Stimulated activated CD8-positive, alpha-beta memory T cell treated with anti-CD3 and anti-CD28 coated beads, Interleukin-2, amount 100 ng/mL, for 48 hours (primary cell): ENCODE results near the gene ZNF444.
A peak's percentile ranks its signal among the peaks of the same experiment; 100 is the strongest.
"Not testable (repeated sequence)": the region's sequence is repeated elsewhere in the genome, so short reads cannot be mapped to it uniquely, and the experiment has no call there.

Source experiments
- DNase-seq, 2 donors: peaks; one replicate each; pipeline ENCODE4 v3.0.0-alpha.2; 2020; ENCODE audit warnings: low read depth in 2 of 2

The ZNF444 gene

DNA sequence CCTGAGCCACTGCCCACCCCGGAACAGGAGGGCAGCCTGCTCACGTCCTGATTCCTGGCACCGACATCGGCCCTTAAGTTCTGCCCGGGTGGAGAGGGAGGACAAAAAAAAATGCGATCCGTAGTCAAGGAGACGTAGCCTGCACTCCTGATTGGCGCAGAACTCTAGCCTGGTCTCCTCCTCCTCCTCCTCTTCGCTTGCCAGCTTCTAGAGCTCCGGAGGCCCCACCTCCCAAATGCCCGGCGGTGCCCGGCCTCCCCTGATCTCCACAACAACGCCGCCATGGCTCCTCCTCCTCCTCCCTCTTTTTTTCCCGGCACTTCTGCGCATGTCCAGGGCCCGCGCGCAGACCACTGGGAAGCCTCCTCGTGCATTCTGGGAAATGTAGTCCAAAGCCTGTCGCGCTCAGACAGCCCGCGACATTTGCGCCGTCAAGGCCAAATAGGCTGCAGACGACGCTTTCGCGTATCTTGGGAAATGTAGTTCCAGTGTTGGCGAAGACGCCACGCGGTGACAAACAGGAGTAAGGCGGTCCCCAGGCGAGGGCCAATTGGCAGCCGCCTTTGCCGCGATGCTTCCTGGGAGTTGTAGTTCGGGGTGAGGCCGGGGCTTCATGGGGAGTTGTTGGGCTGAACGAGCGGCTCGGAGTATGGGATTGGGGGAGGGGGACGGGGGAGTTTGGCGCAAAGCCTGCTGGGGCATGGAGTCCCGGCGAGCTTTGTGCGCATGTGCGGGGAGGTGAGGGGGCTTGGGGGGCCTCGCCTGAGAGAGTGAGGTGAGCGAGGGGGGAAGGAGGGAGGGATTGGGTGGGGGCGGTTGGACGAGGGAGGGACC lies at the start of gene ZNF444:
TSS of gene ZNF444 (plus strand) at position 705 of the 834 bp plus-strand sequence. CDS start 5,625 bp downstream, outside the sequence.
- peak; percentile 96 to 97 for DNase-seq

GRCh38 chr19:56091751-56092546 lies 49.1 kb upstream of the ZNF444 start:
- no peak for DNase-seq

GRCh38 chr19:56092685-56093631 lies 48.1 kb upstream of the ZNF444 start:
- no peak for DNase-seq

DNA sequence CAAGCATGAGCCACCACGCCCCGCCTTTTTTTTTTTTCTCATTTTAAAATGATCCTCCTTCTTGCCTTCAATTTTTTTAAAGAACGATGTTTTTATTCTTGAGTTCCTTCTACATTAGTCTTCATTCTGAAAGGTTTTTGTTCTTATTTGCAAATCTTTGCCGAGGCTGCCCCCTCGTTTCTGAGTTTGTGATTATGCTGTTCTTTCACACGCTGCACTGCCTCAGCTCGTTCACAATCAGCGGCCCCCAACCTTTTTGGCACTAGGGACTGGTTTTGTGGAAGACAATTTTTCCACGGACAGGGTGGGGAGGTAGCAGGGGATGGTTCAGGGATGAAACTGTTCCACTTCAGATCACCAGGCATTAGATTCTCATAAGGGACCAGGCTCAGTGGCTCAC lies 46.6 kb upstream of the ZNF444 start:
- no peak for DNase-seq

DNA sequence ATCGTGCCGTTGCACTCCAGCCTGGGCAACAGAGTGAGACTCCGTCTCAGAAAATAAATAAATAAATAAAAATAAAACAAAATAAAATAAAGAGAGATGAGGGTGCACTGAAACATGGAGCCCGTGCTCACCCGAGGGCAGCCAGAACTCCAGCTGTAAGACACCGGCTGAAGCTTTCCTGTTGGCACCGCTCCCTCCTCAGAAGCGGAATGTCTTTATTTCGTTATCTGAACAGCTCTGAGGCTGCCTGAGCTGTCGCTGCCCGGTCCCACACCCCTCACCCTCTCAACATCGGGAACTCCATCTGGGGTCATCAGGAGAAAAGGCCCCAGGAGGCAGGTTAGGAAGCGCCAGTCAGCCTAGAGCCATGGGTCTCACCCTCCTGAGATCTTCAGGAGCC lies 44.4 kb upstream of the ZNF444 start:
- no peak for DNase-seq

GRCh38 chr19:56097306-56097705 lies 43.8 kb upstream of the ZNF444 start:
- no peak for DNase-seq

GRCh38 chr19:56097776-56098175 lies 43.3 kb upstream of the ZNF444 start:
- no peak for DNase-seq

GRCh38 chr19:56098237-56098636 lies 42.9 kb upstream of the ZNF444 start:
- DNase-seq: not testable (repeated sequence)

DNA sequence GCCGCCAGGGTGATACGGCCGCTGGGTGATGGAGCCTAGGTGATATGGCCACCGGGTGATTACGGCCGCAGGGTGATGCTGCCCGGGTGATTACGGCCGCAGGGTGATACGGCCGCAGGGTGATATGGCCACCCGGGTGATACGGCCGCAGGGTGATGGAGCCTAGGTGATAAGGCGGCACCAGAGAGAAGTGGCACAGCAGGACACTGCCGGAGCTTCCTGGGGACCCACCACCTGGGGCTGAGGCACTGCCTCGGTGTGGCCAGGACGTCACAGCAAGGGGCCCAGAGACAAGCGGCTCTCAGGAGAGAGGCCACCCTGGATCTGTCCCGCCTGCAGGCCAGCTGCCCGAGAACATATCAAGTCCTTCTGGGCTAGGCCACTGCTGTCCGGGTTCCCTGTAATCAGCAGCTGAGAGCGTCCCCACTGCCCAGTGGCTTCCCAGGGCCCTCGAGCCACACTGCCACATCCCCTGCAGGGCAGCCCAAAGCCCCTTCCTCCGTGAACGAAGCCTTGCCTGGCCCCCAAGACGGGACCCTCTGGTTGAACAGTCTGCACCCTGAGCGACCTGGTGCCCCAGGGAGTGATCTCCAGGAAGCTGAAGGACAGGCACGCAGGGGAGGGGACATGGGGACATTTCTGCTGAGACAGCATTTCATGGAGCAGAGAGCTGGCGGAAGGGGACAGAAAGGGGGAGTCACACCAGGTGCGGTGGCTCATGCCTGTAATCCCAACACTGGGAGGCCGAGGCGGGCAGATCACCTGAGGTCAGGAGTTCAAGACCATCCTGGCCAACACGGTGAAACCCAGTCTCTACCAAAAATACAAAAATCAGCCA lies 42.1 kb upstream of the ZNF444 start:
- DNase-seq: no peak

GRCh38 chr19:56099638-56100539 lies 41.2 kb upstream of the ZNF444 start:
- DNase-seq: no peak

DNA sequence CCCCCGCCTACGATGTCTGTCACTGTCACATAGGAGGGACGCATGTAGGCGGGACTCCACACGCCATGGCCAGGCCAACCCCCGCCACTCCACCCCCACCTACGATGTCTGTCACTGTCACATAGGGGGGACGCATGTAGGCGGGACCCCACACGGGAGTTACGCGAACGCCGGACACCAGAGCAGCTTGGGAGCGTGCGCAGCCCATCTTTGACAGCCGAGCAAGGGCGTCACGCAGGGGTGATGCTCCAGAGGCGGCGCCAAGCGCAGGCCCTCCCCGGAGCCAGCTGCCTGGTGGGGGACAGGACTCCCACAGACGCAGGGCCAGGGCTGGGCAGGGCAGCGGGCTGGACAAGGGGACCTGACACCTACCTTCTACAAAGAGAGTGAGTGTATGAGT lies 40.0 kb upstream of the ZNF444 start:
- no peak for DNase-seq

- no peak for DNase-seq
Measured at GRCh38 chr19:56101746-56102535, 39.1 kb upstream of the ZNF444 start.

DNA sequence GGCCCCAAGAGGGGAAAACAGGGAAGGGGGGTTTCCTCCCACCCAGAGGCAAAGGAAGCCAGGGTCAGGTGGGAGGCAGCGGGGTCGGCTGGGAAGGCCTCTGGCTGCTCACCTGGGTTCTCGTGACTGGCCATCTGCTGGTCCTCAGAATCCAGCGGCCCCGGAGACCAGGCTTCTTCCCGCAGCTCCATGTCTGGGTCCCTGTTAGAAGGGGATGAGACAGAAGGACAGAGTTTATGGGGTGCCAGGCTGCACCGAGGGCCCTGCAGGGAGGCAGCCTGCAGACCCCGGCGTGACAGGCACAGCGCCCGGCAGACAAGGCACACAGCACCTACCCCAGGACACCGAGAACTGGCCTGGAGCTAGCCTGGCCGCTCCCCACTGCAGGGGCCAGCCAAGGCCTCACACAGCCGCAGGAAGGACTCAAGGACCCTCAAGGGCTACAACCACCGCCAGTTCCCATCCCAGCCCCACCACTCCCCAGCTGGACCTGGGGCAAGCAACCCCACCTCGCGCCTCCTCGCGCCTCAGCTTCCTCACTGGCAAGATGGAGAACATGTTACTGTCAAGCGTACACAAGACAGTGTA lies 38.0 kb upstream of the ZNF444 start:
- no peak for DNase-seq

GRCh38 chr19:56104423-56104822 lies 36.7 kb upstream of the ZNF444 start:
- DNase-seq: no peak

DNA sequence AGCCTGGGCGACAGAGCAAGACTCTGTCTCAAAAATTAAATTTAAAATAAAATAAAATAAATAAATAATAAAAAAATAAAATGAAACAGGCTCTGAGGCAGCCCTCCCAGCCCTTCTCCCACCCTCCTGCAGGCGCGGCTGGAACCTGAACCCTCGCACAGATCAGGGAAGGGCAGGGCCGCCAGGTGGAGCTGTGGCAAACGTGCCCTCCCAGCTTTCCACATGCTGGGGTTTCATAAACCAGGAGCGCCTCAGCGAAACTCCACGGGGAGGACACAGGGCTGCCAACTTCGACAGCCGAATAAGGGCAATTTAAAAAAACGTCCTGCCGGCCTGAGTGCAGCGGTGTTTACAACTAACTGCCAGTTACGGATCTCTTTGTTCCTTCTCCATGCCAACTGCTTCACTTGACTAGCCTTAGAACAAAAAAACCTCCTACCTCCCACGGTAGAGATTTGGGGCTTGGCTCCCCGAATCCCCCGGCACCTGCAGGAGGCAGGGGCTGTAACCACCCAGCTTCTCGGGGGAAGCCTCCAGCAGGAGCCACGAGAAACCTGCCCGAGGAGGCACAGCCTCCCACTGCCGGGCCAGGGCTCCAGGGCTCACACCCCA lies 35.9 kb upstream of the ZNF444 start:
- DNase-seq: no peak

DNA sequence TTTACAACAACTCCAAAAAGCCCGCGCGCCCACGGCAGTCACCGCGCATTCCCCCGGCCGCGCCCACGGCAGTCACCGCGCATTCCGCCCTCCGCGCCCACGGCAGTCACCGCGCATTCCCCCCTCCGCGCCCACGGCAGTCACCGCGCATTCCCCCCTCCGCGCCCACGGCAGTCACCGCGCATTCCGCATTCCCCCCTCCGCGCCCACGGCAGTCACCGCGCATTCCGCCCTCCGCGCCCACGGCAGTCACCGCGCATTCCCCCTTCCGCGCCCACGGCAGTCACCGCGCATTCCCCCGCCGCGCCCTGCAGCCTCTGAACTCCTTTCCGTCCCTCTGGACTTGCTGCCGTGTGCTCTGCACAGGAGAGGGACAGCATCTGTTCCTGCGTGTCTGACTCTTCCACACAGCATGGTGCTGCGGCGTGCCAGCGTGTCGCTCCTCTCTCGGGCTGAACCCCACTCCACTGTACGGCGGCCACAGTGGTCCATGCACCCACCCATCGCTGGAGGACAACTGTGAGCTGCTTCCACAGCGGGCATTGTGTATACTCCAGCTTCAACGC lies 35.2 kb upstream of the ZNF444 start:
- not testable (repeated sequence) for DNase-seq

DNA sequence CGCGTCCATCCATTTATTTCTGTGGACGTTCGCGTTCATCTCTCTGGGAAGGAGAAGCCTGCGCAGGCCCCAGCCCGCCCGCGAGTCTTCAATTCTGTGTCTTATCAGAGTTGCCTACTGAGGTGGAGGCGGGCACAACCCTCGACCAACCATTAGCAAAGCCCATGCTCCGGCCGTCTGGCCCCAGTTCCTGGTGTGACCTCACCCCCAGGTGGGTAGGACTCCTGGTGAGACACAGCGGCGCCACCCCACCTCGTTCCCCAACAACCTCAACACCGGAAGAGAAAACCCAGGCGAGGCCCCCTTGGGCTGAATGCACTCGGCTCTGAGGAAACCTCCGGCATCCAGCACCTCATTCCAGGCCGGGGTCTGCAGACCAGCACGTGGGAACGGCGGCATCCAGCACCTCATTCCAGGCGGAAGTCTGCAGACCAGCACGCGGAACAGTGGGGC lies 34.7 kb upstream of the ZNF444 start:
- no peak for DNase-seq

- no peak for DNase-seq
Measured at GRCh38 chr19:56106993-56107392, 34.1 kb upstream of the ZNF444 start.
